IMR-90 (cell line): ENCODE measurements around the gene CTR9. TPM values are rescaled to one million over a fixed set of nuclear protein-coding genes. Genes with fewer than 3 reads are reported as not detected.
A peak's percentile ranks its signal among the peaks of the same experiment; 100 is the strongest.

Source experiments
- ATAC-seq: fragments of 200-7000 bp; cut with Tn5 transposase; 2 replicates; pipeline ENCODE4 v1.9.1; 2020; ENCODE audit warnings: low read depth, mild to moderate bottlenecking, moderate library complexity
- BruUV-seq: library from RNA; stranded (reverse); fragments of 400-500 nt; replicated peaks from 2 replicates; lab custom pipeline; 2021; lab: Mats Ljungman, UMichigan
- CTCF ChIA-PET: fragments of 300-600 bp; formaldehyde crosslinking; extraction: SDS; loops from one replicate; lab custom pipeline; 2021; ENCODE audit warnings: antibody characterized with exemption; lab: Yijun Ruan, JAX
- POLR2A ChIA-PET: fragments of 300-600 bp; sonication (Branson Sonifier 250); formaldehyde crosslinking; loops from one replicate; lab custom pipeline; 2022; ENCODE audit warnings: antibody characterized with exemption; ENCODE audit not compliant: unreplicated experiment; lab: Charles Lee
- DNase-seq: peaks from one replicate; pipeline ENCODE4 v3.0.0; 2013
- H2AFZ ChIP-seq: replicated peaks from 2 replicates; pipeline ENCODE3; 2013; ENCODE audit warnings: low read length, mild to moderate bottlenecking; ENCODE audit not compliant: poor library complexity
- H2AK5ac ChIP-seq: 2 replicates; pipeline ENCODE4 v1.6.1; 2013; ENCODE audit warnings: low read depth, low read length, inconsistent platforms
- H2AK9ac ChIP-seq: replicated peaks from 2 replicates; pipeline ENCODE3; 2013; ENCODE audit warnings: mild to moderate bottlenecking, low read depth, low read length, moderate library complexity; ENCODE audit not compliant: poor library complexity
- H2BK120ac ChIP-seq: 2 replicates; pipeline ENCODE4 v1.6.1; 2013; ENCODE audit warnings: low read depth, low read length, inconsistent platforms
- H2BK15ac ChIP-seq: 3 replicates; pipeline ENCODE4 v1.6.1; 2013; ENCODE audit warnings: low read depth, low read length, inconsistent platforms
- H2BK20ac ChIP-seq: 2 replicates; pipeline ENCODE4 v1.6.1; 2013; ENCODE audit warnings: low read depth, mild to moderate bottlenecking, inconsistent platforms, low read length, moderate library complexity
- H2BK5ac ChIP-seq: 2 replicates; pipeline ENCODE4 v1.6.1; 2013; ENCODE audit warnings: mild to moderate bottlenecking, low read depth, low read length, inconsistent platforms; ENCODE audit not compliant: poor library complexity, severe bottlenecking
- H3K14ac ChIP-seq: replicated peaks from 2 replicates; pipeline ENCODE4 v1.6.1; 2013; ENCODE audit warnings: low read depth, low read length, inconsistent platforms
- H3K18ac ChIP-seq: 2 replicates; pipeline ENCODE4 v1.6.1; 2013; ENCODE audit warnings: low read depth, low read length, control low read depth
- H3K23ac ChIP-seq: 2 replicates; pipeline ENCODE4 v1.6.1; 2013; ENCODE audit warnings: low read depth, low read length, inconsistent platforms
- H3K27ac ChIP-seq: 2 replicates; pipeline ENCODE4 v1.5.1; 2013; ENCODE audit warnings: mild to moderate bottlenecking, control low read depth, low read length; ENCODE audit not compliant: insufficient read depth
- H3K27me3 ChIP-seq: 2 replicates; pipeline ENCODE4 v1.6.1; 2013; ENCODE audit warnings: low read length; ENCODE audit not compliant: control insufficient read depth, insufficient read depth
- H3K36me3 ChIP-seq: 2 replicates; pipeline ENCODE4 v1.6.1; 2013; ENCODE audit warnings: low read length, mixed read lengths; ENCODE audit not compliant: control insufficient read depth, insufficient read depth
- H3K4ac ChIP-seq: 2 replicates; pipeline ENCODE4 v1.6.1; 2013; ENCODE audit warnings: low read depth, low read length, inconsistent platforms
- H3K4me1 ChIP-seq: 2 replicates; pipeline ENCODE4 v1.6.1; 2013; ENCODE audit warnings: low read length, mixed read lengths; ENCODE audit not compliant: control insufficient read depth, insufficient read depth
- H3K4me2 ChIP-seq: 2 replicates; pipeline ENCODE4 v1.6.1; 2013; ENCODE audit warnings: low read depth, mild to moderate bottlenecking, control low read depth, low read length, moderate library complexity
- H3K4me3 ChIP-seq: 2 replicates; pipeline ENCODE4 v1.5.1; 2013; ENCODE audit warnings: low read depth, mild to moderate bottlenecking, control low read depth, low read length, moderate library complexity; ENCODE audit not compliant: insufficient read depth
- H3K56ac ChIP-seq: 2 replicates; pipeline ENCODE4 v1.6.1; 2013; ENCODE audit warnings: low read length, inconsistent platforms; ENCODE audit not compliant: insufficient read depth; ENCODE audit errors: extremely low read depth
- H3K79me1 ChIP-seq, 2 experiments: 2 replicates each; pipeline ENCODE4 v1.6.1; 2013; ENCODE audit warnings: low read length in 2 of 2, inconsistent platforms in 1 of 2, low read depth in 1 of 2
- H3K9ac ChIP-seq: 2 replicates; pipeline ENCODE4 v1.6.1; 2013; ENCODE audit warnings: low read depth, low read length, control low read depth
- H3K9me1 ChIP-seq: 2 replicates; pipeline ENCODE4 v1.6.1; 2013; ENCODE audit warnings: low read length, inconsistent platforms; ENCODE audit not compliant: insufficient read depth
- H3K9me3 ChIP-seq: 2 replicates; pipeline ENCODE4 v1.6.1; 2013; ENCODE audit warnings: low read length; ENCODE audit not compliant: control insufficient read depth, insufficient read depth
- H4K20me1 ChIP-seq: 2 replicates; pipeline ENCODE4 v1.6.1; 2013; ENCODE audit warnings: low read length, inconsistent platforms; ENCODE audit not compliant: insufficient read depth
- H4K5ac ChIP-seq: 2 replicates; pipeline ENCODE4 v1.6.1; 2013; ENCODE audit warnings: mild to moderate bottlenecking, low read depth, low read length, control low read depth
- H4K8ac ChIP-seq, 2 experiments: 2 replicates each; pipeline ENCODE4 v1.6.1; 2013; ENCODE audit warnings: low read depth in 2 of 2, low read length in 2 of 2, control low read depth in 1 of 2, inconsistent platforms in 1 of 2
- H4K91ac ChIP-seq: 2 replicates; pipeline ENCODE4 v1.6.1; 2013; ENCODE audit warnings: low read depth, low read length, inconsistent platforms; ENCODE audit not compliant: insufficient read depth
- CEBPB ChIP-seq: IDR thresholded peaks from 2 replicates; pipeline ENCODE4 v1.6.1; 2012; ENCODE audit warnings: low read depth, low read length, improper control_type of control experiment
- ELK1 ChIP-seq: fragments of 150-350 bp; IDR thresholded peaks from 2 replicates; pipeline ENCODE4 v1.6.1; 2016; ENCODE audit warnings: low read depth, mild to moderate bottlenecking, low read length, moderate library complexity, borderline replicate concordance
- WGBS, 2 experiments: methylation state at CpG; one replicate each; pipeline versions ENCODE4 v1.1.5 to v1.1.7; 2013; ENCODE audit warnings: missing lambda C conversion rate in 2 of 2; ENCODE audit not compliant: insufficient read length in 1 of 2; ENCODE audit errors: extremely low coverage in 2 of 2; 5-methylcytosine and 5-hydroxymethylcytosine counted together
- dilution Hi-C: fragments of 300-500 bp; cut with HindIII; formaldehyde crosslinking; loops from one replicate; pipeline ENCODE4 v1.14.3; 2018; ENCODE audit warnings: low sequenced_read_pairs; ENCODE audit not compliant: unreplicated experiment
- in situ Hi-C: fragments of 300-500 bp; cut with MboI; formaldehyde crosslinking; loops from 3 replicates; pipeline ENCODE4 v1.14.3; 2019; ENCODE audit warnings: low sequenced_read_pairs, inconsistent platforms, mixed read lengths
- intact Hi-C: fragments of 100-400 bp; cut with micrococcal nuclease; formaldehyde crosslinking; loops from 2 replicates; pipeline ENCODE4 v1.10.0; 2022
- polyA plus RNA-seq, 3 experiments: library from polyadenylated mRNA; depleted of rRNA; stranded (reverse); fragments of >200 nt; gene quantifications; 2 replicates each; pipeline ENCODE4 v1.2.3, GENCODE V29; 2012; ENCODE audit warnings: low replicate concordance in 1 of 3
- total RNA-seq: library from RNA; depleted of rRNA; stranded (reverse); fragments of >200 nt; gene quantifications from 2 replicates; pipeline ENCODE4 v1.2.3, GENCODE V29; 2012

CTR9 gene
- total and polyA plus RNA-seq, 2 of the 4 experiments (the other 2 are of a cell fraction) = 16.8 to 37.1 TPM

GRCh38 chr11:10728789-10729472 lies 22.1 kb upstream of the CTR9 start:
- peak overlapping the region; percentile 68 for H4K91ac ChIP-seq
- H2AK5ac ChIP-seq = peak overlapping the region; percentile 85
- intact Hi-C loops = no loop called here
- no peaks in the 10 kb centered on the region for H3K27me3 ChIP-seq
- peak overlapping the region; percentile 26; the same call in 1 of the 2 replicates for H4K5ac ChIP-seq
- H4K20me1 ChIP-seq = no peaks in the 10 kb centered on the region
- H2BK120ac ChIP-seq = peak overlapping the region; percentile 86
- H3K9me3 ChIP-seq = no peaks in the 10 kb centered on the region
- H3K14ac ChIP-seq = peak overlapping the region; percentile 71; the same call in 1 of the 2 replicates
- in situ Hi-C loops = loop anchor here (25.0 kb wide), 2 partner anchors 517 to 742 kb away; no protein-coding TSS in a partner anchor
- peak overlapping the region; percentile 90; the same call in 1 of the 2 replicates for H3K27ac ChIP-seq
- H2AK9ac ChIP-seq = peak overlapping the region; percentile 38
- peak overlapping the region; percentile 12; the same call in 1 of the 2 replicates for H3K4me2 ChIP-seq
- no CpG with 5 or more reads among the region's 20 CpGs for WGBS, 2 experiments
- CTCF ChIA-PET = no interaction called here
- H4K8ac ChIP-seq = peak overlapping the region in 1 of 2 experiments; percentile 70; a peak in 1 of 4 replicates
- no peak overlapping the region for H3K56ac ChIP-seq
- H3K4me1 ChIP-seq = peaks cover 18% of the 10 kb centered on the region
- DNase-seq (peak; percentile 35), ATAC-seq (no peak)
- no peak overlapping the region for H3K4me3 ChIP-seq
- dilution Hi-C loops = loop anchor here (25.0 kb wide), 1 partner anchor 217 kb away; no protein-coding TSS in a partner anchor
- POLR2A ChIA-PET = interaction anchor here (2.5 kb wide), 1 partner anchor 35 kb away, joined by 15 read pairs; the partner anchor contains the start of gene IRAG1
- no TSS peak for BruUV-seq
- no peaks in the 10 kb centered on the region for H3K79me1 ChIP-seq
- peaks cover 29% of the 10 kb centered on the region for H3K9me1 ChIP-seq
- peak overlapping the region; percentile 65; the same call in 1 of the 3 replicates for H2BK15ac ChIP-seq
- no peaks in the 10 kb centered on the region for H3K36me3 ChIP-seq
- peak overlapping the region; percentile 81 for H3K18ac ChIP-seq
- peak overlapping the region; percentile 5; the same call in 1 of the 2 replicates for H3K9ac ChIP-seq
- no peak overlapping the region for H2BK5ac ChIP-seq
- peak overlapping the region; percentile 59; the same call in 1 of the 2 replicates for H3K23ac ChIP-seq
- no peak for TF ChIP-seq ELK1
- TF ChIP-seq CEBPB = peak; percentile 40; the same call in 1 of the 2 replicates
- peak overlapping the region; percentile 89 for H3K4ac ChIP-seq
- peak overlapping the region; percentile 15 for H2AFZ ChIP-seq
- peak overlapping the region; percentile 81 for H2BK20ac ChIP-seq
